Central memory CD8-positive, alpha-beta T cell (primary cell): ENCODE results near the gene LBH.
"Not testable (repeated sequence)": the region's sequence is repeated elsewhere in the genome, so short reads cannot be mapped to it uniquely, and the experiment has no call there.

Source experiments
- ATAC-seq: fragments of 150-1000 bp; cut with Tn5 transposase; replicated peaks from 2 replicates; pipeline ENCODE4 v1.10.0; 2022; ENCODE audit warnings: mild to moderate bottlenecking, moderate FRiP score, moderate number of reproducible peaks; ENCODE audit not compliant: poor library complexity, severe bottlenecking; ENCODE audit errors: extremely low read depth
- DNase-seq, 2 donors: peaks; one replicate each; pipeline ENCODE4 v3.0.0; 2021; ENCODE audit warnings: low spot score in 2 of 2
- H3K27ac Mint-ChIP-seq: one replicate; pipeline ENCODE4 v1.8.0; 2022; ENCODE audit warnings: low read depth, mild to moderate bottlenecking, moderate library complexity, mixed read lengths
- H3K27me3 Mint-ChIP-seq: one replicate; pipeline ENCODE4 v1.8.0; 2022; ENCODE audit warnings: mixed read lengths
- H3K36me3 Mint-ChIP-seq: one replicate; pipeline ENCODE4 v1.8.0; 2022; ENCODE audit warnings: mild to moderate bottlenecking, moderate library complexity, mixed read lengths; ENCODE audit not compliant: insufficient read depth
- H3K4me1 Mint-ChIP-seq: one replicate; pipeline ENCODE4 v1.8.0; 2022; ENCODE audit warnings: mixed read lengths
- H3K4me3 Mint-ChIP-seq: one replicate; pipeline ENCODE4 v1.8.0; 2022; ENCODE audit warnings: mild to moderate bottlenecking, moderate library complexity, mixed read lengths
- H3K9me3 Mint-ChIP-seq: one replicate; pipeline ENCODE4 v1.8.0; 2022; ENCODE audit warnings: mixed read lengths

The LBH gene

GRCh38 chr2:30269114-30269770 is 37.9 kb downstream of the LBH start:
- Mint-ChIP-seq H3K4me1 (peaks cover 42% of the 10 kb centered on the region), H3K27ac (peak overlapping the region; percentile 93)
- H3K36me3 Mint-ChIP-seq, H3K27me3 Mint-ChIP-seq, ATAC-seq, H3K4me3 Mint-ChIP-seq, H3K9me3 Mint-ChIP-seq, DNase-seq: not testable (repeated sequence)

- ATAC-seq (no peak), DNase-seq (no peak)
- H3K27ac Mint-ChIP-seq: peak overlapping the region; percentile 93
- H3K9me3 Mint-ChIP-seq: no peaks in the 10 kb centered on the region
- no peak overlapping the region for H3K4me3 Mint-ChIP-seq
- peaks cover 4% of the 10 kb centered on the region for H3K36me3 Mint-ChIP-seq
- H3K27me3 Mint-ChIP-seq: no peaks in the 10 kb centered on the region
- peaks cover 37% of the 10 kb centered on the region for H3K4me1 Mint-ChIP-seq
These were observed 38.4 kb downstream of the LBH start for GRCh38 chr2:30269771-30270145.

GRCh38 chr2:30270166-30270565 is 38.8 kb downstream of the LBH start:
- ATAC-seq: no peak
- Mint-ChIP-seq H3K9me3 (no peaks in the 10 kb centered on the region), H3K27me3 (no peaks in the 10 kb centered on the region), H3K36me3 (peaks cover 4% of the 10 kb centered on the region), H3K4me3 (no peak overlapping the region), H3K4me1 (peaks cover 33% of the 10 kb centered on the region), H3K27ac (peak overlapping the region; percentile 19)
- no peak for DNase-seq

GRCh38 chr2:30271301-30271700 is 40.0 kb downstream of the LBH start:
- H3K27ac Mint-ChIP-seq: peak overlapping the region; percentile 19
- H3K9me3 Mint-ChIP-seq: no peaks in the 10 kb centered on the region
- peaks cover 22% of the 10 kb centered on the region for H3K4me1 Mint-ChIP-seq
- no peak overlapping the region for H3K4me3 Mint-ChIP-seq
- H3K36me3 Mint-ChIP-seq: peaks cover 2% of the 10 kb centered on the region
- ATAC-seq: no peak
- H3K27me3 Mint-ChIP-seq: no peaks in the 10 kb centered on the region
- DNase-seq: no peak

- no peak overlapping the region for H3K27ac Mint-ChIP-seq
- H3K27me3 Mint-ChIP-seq: no peaks in the 10 kb centered on the region
- no peak for DNase-seq
- peaks cover 12% of the 10 kb centered on the region for H3K4me1 Mint-ChIP-seq
- no peak overlapping the region for H3K4me3 Mint-ChIP-seq
- ATAC-seq: no peak
- H3K9me3 Mint-ChIP-seq: no peaks in the 10 kb centered on the region
- H3K36me3 Mint-ChIP-seq: peaks cover 2% of the 10 kb centered on the region
These were observed 41.0 kb downstream of the LBH start for GRCh38 chr2:30272286-30272685.

GRCh38 chr2:30272761-30273573 is 41.6 kb downstream of the LBH start:
- peaks cover 7% of the 10 kb centered on the region for H3K4me1 Mint-ChIP-seq
- no peaks in the 10 kb centered on the region for H3K27me3 Mint-ChIP-seq
- no peak for ATAC-seq
- peaks cover 2% of the 10 kb centered on the region for H3K36me3 Mint-ChIP-seq
- H3K9me3 Mint-ChIP-seq: no peaks in the 10 kb centered on the region
- H3K4me3 Mint-ChIP-seq: no peak overlapping the region
- no peak for DNase-seq
- H3K27ac Mint-ChIP-seq: no peak overlapping the region

GRCh38 chr2:30273574-30273929 is 42.2 kb downstream of the LBH start:
- Mint-ChIP-seq H3K27ac (no peak overlapping the region), H3K4me3 (no peak overlapping the region), H3K27me3 (no peaks in the 10 kb centered on the region), H3K36me3 (peaks cover 2% of the 10 kb centered on the region), H3K9me3 (no peaks in the 10 kb centered on the region), H3K4me1 (peaks cover 10% of the 10 kb centered on the region)
- ATAC-seq (no peak), DNase-seq (no peak)

- DNase-seq (no peak), ATAC-seq (no peak)
- Mint-ChIP-seq H3K4me1 (peaks cover 15% of the 10 kb centered on the region), H3K4me3 (no peak overlapping the region), H3K27ac (no peak overlapping the region), H3K36me3 (no peaks in the 10 kb centered on the region), H3K27me3 (no peaks in the 10 kb centered on the region), H3K9me3 (no peaks in the 10 kb centered on the region)
These were observed 43.9 kb downstream of the LBH start for GRCh38 chr2:30275256-30275655.

GRCh38 chr2:30276455-30276911 is 45.1 kb downstream of the LBH start:
- Mint-ChIP-seq H3K27ac (no peak overlapping the region), H3K4me3 (no peak overlapping the region), H3K9me3 (no peaks in the 10 kb centered on the region), H3K4me1 (peaks cover 9% of the 10 kb centered on the region), H3K36me3 (no peaks in the 10 kb centered on the region), H3K27me3 (no peaks in the 10 kb centered on the region)
- no peak for ATAC-seq
- no peak for DNase-seq

GRCh38 chr2:30277582-30277981 is 46.2 kb downstream of the LBH start:
- Mint-ChIP-seq H3K4me1 (peaks cover 7% of the 10 kb centered on the region), H3K27ac (no peak overlapping the region), H3K27me3 (no peaks in the 10 kb centered on the region), H3K4me3 (no peak overlapping the region), H3K9me3 (no peaks in the 10 kb centered on the region), H3K36me3 (no peaks in the 10 kb centered on the region)
- DNase-seq (no peak), ATAC-seq (no peak)

GRCh38 chr2:30278419-30278818 is 47.1 kb downstream of the LBH start:
- Mint-ChIP-seq H3K4me1 (peaks cover 7% of the 10 kb centered on the region), H3K27ac (no peak overlapping the region), H3K9me3 (no peaks in the 10 kb centered on the region), H3K36me3 (no peaks in the 10 kb centered on the region), H3K4me3 (no peak overlapping the region), H3K27me3 (no peaks in the 10 kb centered on the region)
- ATAC-seq: no peak
- DNase-seq: no peak

GRCh38 chr2:30280596-30281434 is 49.5 kb downstream of the LBH start:
- Mint-ChIP-seq H3K4me1 (peaks cover 7% of the 10 kb centered on the region), H3K9me3 (no peaks in the 10 kb centered on the region), H3K27me3 (no peaks in the 10 kb centered on the region), H3K27ac (no peak overlapping the region), H3K4me3 (no peak overlapping the region), H3K36me3 (no peaks in the 10 kb centered on the region)
- no peak for ATAC-seq
- no peak for DNase-seq
